ENCODE results near the gene PCDHGC5. TPM values are rescaled to one million over a fixed set of nuclear protein-coding genes. Genes with fewer than 3 reads are reported as not detected.

The PCDHGC5 gene
- total and polyA plus RNA-seq, 2 donors (not counting 1 experiment from before 2014, with no cell fraction given) = 0.10 to 0.67 TPM

DNA sequence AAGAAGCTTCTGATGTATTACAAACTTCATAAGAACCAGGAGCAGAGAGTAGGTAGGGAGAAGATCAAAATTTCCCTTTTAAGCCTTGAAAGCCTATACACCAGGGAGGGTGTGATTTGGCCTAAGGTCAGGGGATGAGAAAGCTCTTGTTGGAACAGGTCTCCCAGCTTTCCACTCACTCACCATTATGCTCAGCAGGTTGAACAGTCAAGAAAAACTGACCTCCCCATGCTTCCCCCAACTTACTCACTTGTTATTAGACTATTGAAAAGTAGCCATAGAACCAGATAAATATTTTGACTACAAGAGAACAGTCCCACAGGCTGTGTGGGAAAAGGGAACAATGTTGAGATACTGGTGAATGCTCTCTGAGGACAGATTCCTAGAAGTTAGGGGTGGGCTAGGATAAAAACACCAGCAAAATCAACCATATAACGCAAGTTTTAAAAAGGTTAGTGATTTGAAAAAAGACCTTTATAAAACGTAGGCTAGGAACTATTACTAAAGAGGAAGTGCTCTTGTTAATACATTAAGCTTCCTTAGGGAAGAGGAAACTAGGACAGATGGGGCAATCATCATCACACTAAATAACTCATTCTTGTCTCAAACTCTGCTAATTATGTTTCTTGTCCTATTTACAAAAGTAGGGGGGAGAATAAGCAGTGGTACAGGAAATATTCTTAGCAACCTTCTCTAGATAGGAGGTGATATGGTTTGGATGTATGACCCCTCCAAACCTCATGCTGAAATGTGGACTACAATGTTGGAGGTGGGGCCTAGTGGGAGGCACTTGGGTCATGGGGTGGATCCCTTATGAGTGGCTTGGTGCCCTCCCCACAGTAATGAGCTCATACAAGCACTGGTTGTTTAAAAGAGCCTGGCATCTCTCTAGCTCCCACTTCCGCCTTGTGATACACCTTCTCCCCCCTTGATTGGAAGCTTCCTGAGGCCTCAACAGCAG is 31.0 kb downstream of the PCDHGC5 start:
- Histone ChIP-seq H3K4me1 (ENCODE audit: control insufficient read depth in 2 of 2, insufficient read depth in 2 of 2, low read length in 2 of 2) (peaks cover 9 to 24% of the 10 kb centered on the region in 2 donors), H3K36me3 (replicated peaks in 1 of 2; ENCODE audit: control extremely low read depth in 1 of 2, control insufficient read depth in 1 of 2, extremely low read depth in 1 of 2, insufficient read depth in 2 of 2, low read length in 1 of 2) (peaks cover 6 to 91% of the 10 kb centered on the region in 2 experiments), H3K9me3 (ENCODE audit: control extremely low read depth in 1 of 3, control insufficient read depth in 2 of 3, insufficient read depth in 1 of 3, low read length in 2 of 3) (no peaks in the 10 kb centered on the region), H3K27me3 (replicated peaks in 1 of 4; ENCODE audit: control extremely low read depth in 1 of 4, control insufficient read depth in 3 of 4, insufficient read depth in 4 of 4, low read length in 3 of 4) (no peaks in the 10 kb centered on the region), H4K20me1 (ENCODE audit: control insufficient read depth, insufficient read depth, low read length, poor library complexity, severe bottlenecking) (peaks cover 11% of the 10 kb centered on the region), H3K4me3 (ENCODE audit: control extremely low read depth in 1 of 5, extremely low read depth in 1 of 5, insufficient read depth in 1 of 5, low read depth in 2 of 5, low read length in 4 of 5) (no peak overlapping the region), H3K27ac (ENCODE audit: low read length in 2 of 2) (no peak overlapping the region), H3K79me2 (ENCODE audit: control insufficient read depth, insufficient read depth, low read length) (no peaks in the 10 kb centered on the region), H2AFZ (ENCODE audit: insufficient read depth, low read depth, low read length, poor library complexity, severe bottlenecking) (no peak overlapping the region), H3K4me2 (replicated peaks; ENCODE audit: low read depth, low read length, poor library complexity, severe bottlenecking) (no peak overlapping the region), H3K9ac (ENCODE audit: low read length) (no peak overlapping the region)
- DNase-seq = no peak
- Mint-ChIP-seq H3K4me1 (peaks cover 30% of the 10 kb centered on the region), H3K9me3 (ENCODE audit: insufficient read depth) (no peaks in the 10 kb centered on the region), H3K27me3 (no peaks in the 10 kb centered on the region), H3K4me3 (no peak overlapping the region), H3K27ac (no peak overlapping the region)
- ChIA-PET CTCF (interaction anchor here (1.2 to 11.5 kb wide), 4 partner anchors 9 to 99 kb away, joined by 4 to 176 read pairs (median 8); partner anchors contain the start of genes PCDHGA11 and PCDHGA12), POLR2A (interaction anchor here (0.7 kb wide), 1 partner anchor 99 kb away, joined by 3 read pairs; the partner anchor contains the start of gene DIAPH1)
- 100% methylated on average over 1 of the region's 3 CpGs for WGBS (ENCODE audit: insufficient coverage)
- TF ChIP-seq, protein P1, sequence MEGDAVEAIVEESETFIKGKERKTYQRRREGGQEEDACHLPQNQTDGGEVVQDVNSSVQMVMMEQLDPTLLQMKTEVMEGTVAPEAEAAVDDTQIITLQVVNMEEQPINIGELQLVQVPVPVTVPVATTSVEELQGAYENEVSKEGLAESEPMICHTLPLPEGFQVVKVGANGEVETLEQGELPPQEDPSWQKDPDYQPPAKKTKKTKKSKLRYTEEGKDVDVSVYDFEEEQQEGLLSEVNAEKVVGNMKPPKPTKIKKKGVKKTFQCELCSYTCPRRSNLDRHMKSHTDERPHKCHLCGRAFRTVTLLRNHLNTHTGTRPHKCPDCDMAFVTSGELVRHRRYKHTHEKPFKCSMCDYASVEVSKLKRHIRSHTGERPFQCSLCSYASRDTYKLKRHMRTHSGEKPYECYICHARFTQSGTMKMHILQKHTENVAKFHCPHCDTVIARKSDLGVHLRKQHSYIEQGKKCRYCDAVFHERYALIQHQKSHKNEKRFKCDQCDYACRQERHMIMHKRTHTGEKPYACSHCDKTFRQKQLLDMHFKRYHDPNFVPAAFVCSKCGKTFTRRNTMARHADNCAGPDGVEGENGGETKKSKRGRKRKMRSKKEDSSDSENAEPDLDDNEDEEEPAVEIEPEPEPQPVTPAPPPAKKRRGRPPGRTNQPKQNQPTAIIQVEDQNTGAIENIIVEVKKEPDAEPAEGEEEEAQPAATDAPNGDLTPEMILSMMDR (IDR thresholded peaks at IDR 0.05) = no peak
- no peak for TF ChIP-seq EZH2 (IDR thresholded peaks at IDR 0.05; ENCODE audit: borderline replicate concordance, insufficient read depth, low read depth, low read length, poor library complexity, severe bottlenecking)
- ATAC-seq (ENCODE audit: low read depth) = no peak
- intact Hi-C loops (cut with micrococcal nuclease) = no loop called here
